GM19452 (cell line): ENCODE measurements around the gene PAF1.
A peak's percentile ranks its signal among the peaks of the same experiment; 100 is the strongest.

ENCODE experiments used
- ATAC-seq: cut with Tn5 transposase; IDR thresholded peaks from one replicate; pipeline ENCODE4 v1.9.1; 2021; ENCODE audit not compliant: unreplicated experiment

The PAF1 gene

GRCh38 chr19:39417463-39418181 is 26.7 kb upstream of the PAF1 start:
- no peak for ATAC-seq

DNA sequence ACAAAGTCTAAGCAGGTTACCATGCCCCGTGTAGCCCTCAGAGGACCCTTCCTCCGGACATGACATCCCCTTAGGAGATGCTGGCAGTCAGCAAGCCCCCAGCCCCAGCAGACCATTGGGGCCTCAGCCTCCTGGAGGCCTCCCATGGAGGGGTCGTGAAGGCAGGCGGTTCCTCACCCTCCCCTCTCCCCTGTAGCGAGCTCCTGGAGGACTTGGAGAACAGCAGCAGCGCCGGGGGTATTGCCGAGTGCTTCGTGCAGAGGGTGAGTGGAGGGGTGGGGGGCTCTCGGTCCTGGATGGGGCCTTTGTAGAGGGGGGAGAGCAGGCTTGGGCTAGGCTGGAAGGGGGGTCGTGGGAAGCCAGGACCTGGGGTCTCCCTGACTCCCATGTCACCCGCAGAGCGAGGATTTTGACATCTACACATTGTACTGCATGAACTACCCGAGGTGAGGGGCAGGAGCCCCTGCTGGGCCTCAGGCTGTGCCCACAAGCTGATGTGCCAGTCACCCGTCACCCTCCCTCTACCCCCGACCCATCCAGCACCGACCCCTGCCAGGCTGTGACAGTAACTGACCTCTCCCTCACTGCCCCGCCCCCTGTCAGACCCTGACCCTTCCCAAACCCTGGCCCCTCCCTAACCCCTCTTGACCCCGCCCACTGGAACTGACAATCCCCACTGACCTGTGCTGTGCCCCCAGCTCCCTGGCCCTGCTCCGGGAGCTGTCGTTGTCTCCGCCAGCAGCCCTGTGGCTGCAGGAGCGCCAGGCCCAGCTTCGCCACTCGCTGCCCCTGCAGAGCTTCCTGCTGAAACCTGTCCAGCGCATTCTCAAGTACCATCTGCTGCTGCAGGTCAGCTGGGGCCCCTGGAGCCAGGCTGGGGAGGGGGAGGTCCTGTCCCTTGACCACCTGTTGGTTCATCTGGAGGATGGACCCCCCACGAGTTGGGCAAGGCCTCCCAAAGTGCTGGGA is 25.5 kb upstream of the PAF1 start:
- no peak for ATAC-seq

- ATAC-seq: no peak
Measured at GRCh38 chr19:39415111-39416046, 24.5 kb upstream of the PAF1 start.

- no peak for ATAC-seq
Measured at GRCh38 chr19:39413911-39414608, 23.2 kb upstream of the PAF1 start.

DNA sequence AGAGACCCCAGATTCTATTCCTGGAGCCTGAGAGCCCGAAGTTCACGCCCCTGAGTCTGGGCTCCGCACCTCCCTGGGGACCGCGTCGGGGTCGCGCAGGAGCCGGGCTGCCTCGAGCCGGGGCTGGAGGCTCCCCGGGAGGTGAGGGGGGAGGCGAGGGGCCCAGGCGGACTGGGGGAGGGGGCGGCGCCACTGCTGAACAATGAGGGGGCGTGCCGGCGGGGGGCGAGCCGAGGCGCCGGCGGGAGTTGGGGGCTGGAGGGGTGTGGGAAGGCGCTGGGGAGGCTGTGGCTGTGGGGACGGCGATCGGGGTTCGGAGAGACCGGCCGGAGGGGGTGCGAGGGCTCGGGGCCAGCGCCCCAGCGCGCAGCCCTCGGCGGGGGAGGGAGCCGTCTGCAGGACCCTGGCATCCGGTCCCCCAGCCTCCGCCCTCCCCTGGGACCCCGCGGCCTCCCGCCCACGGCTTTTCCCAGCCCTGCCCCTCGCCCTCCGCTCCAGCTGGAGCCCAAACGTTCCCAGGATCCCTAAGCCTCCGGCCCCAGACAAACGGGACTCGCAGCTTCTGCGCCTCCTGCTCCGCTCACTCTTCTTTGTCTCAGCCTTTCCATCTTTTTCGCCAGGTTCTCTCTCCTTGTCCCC is 22.5 kb upstream of the PAF1 start:
- ATAC-seq: no peak

- ATAC-seq: no peak
Measured at GRCh38 chr19:39412867-39413271, 22.0 kb upstream of the PAF1 start.

DNA sequence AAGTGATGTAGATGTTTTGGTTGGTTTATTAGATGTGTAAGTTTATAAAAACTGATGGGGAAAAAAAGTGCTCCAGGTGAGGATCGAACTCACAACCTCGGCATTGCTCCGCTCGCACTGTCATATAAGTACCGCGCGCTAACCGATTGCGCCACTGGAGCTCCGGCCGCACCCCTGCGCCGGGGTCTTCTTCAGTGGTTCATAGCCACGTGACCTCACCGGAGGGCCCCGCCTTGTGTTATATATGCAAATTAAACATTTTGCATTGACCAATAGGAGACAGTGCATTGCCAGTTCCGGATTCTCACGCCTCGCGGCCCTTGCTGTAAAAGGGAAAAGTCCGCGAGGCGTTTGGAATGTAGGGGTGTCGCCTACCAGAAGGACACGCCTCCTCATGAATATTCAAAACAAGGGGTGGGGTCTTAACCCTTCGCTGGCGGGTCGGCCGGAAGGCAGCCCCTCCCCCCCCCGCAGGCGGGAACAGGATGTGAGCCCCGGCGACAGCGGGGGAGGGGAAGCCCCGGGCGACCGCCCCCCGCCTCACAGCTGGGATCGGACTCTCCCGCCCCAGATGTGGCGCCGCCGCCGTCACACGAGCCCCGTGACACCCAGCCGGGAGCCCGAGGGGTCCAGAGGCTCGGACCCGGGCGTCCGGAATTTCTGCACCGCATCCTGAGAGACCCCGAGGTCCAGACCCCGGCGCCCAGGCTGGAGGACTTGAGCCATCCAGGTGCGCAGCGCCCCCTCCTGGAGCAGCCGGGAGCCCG is 21.4 kb upstream of the PAF1 start, which contains the start of gene PLEKHG2:
Gene PLEKHG2 (plus strand): TSS at position 570 of the 767 bp plus-strand sequence. CDS start 1,418 bp downstream, outside the sequence.
- ATAC-seq: peak; percentile 54

DNA sequence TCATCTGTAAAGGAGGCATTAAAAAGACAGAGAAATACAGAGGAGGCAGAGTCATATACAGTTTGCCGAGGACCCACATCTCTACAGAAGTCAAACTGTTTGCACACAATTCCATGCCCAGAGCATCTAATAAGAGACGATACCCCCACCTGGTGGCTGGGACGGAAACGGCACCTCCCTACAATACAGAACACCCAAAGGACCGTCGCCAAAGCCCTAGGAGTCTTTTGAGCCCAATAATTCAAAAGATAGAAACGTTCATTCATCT is 20.9 kb upstream of the PAF1 start:
- peak; percentile 29 for ATAC-seq

DNA sequence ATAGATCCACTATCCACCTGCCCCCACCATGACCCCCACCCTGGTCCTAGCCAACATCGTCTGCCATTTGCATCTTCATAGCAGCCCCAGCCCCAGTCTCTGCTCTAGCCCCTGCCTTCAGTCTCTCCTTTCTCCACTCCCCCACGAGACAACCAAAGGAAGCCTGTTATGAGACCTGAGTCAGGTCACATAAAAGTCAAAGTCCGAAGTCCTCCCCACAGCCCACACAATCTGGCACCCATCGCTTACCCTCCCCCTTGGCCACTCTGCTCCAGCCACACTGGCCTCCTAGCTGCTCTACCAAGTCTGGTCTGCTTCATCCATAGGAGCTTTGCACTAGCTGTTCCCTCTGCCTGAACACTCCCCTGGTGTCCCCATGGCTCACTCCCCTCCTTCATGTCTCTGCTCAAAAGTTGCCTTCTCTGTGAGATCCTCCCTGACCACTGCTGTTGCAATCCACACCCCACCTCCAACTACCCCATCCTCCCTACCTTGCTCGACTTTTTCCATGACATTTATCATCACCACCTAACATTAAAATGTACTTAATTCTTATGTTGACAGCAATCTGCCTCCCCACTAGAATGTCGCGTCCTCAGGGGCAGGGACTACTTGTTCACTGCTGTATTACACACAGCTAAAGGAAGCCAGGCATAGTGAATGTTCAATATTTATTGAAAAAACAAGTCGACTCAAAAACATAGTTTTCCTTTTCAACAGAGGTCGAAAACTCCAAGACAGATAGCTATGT is 20.4 kb upstream of the PAF1 start:
- no peak for ATAC-seq

- no peak for ATAC-seq
Measured at GRCh38 chr19:39410831-39411080, 19.9 kb upstream of the PAF1 start.

- ATAC-seq: no peak
Measured at GRCh38 chr19:39410017-39410830, 19.3 kb upstream of the PAF1 start.

- no peak for ATAC-seq
Measured at GRCh38 chr19:39409208-39410016, 18.5 kb upstream of the PAF1 start.

DNA sequence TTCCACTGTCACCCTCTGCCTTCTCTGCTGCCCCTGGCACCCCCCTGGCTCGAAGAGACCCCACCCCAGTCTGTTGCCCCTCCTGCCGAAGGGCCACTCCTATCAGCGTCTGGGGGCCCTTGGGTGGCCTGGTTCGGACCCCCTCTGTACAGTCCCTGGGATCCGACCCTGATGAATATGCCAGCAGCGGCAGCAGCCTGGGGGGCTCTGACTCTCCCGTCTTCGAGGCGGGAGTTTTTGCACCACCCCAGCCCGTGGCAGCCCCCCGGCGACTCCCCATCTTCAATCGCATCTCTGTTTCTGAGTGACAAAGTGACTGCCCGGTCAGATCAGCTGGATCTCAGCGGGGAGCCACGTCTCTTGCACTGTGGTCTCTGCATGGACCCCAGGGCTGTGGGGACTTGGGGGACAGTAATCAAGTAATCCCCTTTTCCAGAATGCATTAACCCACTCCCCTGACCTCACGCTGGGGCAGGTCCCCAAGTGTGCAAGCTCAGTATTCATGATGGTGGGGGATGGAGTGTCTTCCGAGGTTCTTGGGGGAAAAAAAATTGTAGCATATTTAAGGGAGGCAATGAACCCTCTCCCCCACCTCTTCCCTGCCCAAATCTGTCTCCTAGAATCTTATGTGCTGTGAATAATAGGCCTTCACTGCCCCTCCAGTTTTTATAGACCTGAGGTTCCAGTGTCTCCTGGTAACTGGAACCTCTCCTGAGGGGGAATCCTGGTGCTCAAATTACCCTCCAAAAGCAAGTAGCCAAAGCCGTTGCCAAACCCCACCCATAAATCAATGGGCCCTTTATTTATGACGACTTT is 17.7 kb upstream of the PAF1 start:
- no peak for ATAC-seq

- ATAC-seq: no peak
Measured at GRCh38 chr19:39407660-39408391, 16.9 kb upstream of the PAF1 start.

- no peak for ATAC-seq
Measured at GRCh38 chr19:39407410-39407659, 16.4 kb upstream of the PAF1 start.
